ENCODE results near the gene CDH4.

DNA sequence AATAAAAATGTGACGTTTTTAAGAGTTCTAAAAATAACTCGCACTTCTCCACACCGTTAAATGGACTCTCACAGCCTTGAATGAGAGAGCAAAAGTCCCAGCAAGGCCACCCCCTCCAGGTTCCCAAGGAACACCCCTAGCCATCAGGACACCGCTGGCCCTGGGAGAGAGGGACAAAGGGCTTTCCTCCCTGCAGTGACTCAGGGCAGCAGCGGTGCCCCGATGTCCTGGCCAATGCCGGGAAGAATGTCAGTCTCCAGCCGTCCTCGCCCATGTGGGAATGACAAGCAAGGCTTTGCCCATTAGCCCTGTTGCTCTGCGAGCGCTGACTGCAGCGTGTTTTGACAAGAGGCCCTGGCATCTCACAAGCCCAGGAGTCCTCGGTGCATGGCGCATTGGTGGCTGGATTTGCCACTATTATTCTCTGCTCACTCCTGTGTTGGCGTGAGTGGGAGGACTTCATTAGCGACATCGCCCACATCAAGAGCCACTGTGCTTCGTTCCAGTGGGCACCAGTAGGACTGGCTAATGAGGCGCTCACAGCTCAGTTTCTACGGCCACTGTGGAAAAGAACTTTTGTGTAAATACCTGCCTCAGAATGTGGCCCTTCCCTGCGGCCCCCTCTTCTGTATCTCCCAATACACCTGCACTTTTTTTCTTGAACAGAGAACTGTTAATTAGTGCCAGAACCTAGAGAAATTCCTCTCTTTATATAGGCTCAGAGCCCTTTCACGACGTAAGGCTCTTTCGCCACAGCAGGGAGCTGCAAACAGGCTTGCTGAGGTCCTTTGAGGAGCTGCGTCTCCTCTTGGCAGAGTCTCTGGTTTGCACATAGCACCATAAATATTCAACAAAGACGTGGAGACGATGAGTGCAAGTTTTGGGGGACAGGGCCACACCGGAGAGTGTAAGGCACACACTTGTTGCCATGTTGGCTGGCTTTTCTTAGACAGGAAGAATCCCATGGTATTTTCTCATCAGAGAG, 477.0 kb downstream of the CDH4 start:
- TF ChIP-seq, protein P1, sequence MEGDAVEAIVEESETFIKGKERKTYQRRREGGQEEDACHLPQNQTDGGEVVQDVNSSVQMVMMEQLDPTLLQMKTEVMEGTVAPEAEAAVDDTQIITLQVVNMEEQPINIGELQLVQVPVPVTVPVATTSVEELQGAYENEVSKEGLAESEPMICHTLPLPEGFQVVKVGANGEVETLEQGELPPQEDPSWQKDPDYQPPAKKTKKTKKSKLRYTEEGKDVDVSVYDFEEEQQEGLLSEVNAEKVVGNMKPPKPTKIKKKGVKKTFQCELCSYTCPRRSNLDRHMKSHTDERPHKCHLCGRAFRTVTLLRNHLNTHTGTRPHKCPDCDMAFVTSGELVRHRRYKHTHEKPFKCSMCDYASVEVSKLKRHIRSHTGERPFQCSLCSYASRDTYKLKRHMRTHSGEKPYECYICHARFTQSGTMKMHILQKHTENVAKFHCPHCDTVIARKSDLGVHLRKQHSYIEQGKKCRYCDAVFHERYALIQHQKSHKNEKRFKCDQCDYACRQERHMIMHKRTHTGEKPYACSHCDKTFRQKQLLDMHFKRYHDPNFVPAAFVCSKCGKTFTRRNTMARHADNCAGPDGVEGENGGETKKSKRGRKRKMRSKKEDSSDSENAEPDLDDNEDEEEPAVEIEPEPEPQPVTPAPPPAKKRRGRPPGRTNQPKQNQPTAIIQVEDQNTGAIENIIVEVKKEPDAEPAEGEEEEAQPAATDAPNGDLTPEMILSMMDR (conservative IDR thresholded peaks at IDR 0.05) = no peak
- no peak for TF ChIP-seq EZH2 (IDR thresholded peaks at IDR 0.05; ENCODE audit: low read depth)
